ENCODE data around the gene GJB5.

GJB5 gene

GRCh38 chr1:34755961-34756360 is 1.1 kb downstream of the GJB5 start:
- H3K4me3 ChIP-seq (ENCODE audit: low read length, poor library complexity, severe bottlenecking), result no peak overlapping the region
- H3K4me2 ChIP-seq (ENCODE audit: low read depth, low read length, poor library complexity, severe bottlenecking), result no peak overlapping the region
- no peaks in the 10 kb centered on the region for H3K36me3 ChIP-seq (ENCODE audit: insufficient read depth, low read length)
- no peaks in the 10 kb centered on the region for H4K20me1 ChIP-seq (ENCODE audit: insufficient read depth, low read length, poor library complexity, severe bottlenecking)
- no peaks in the 10 kb centered on the region for H3K4me1 ChIP-seq (ENCODE audit: insufficient read depth, low read length, poor library complexity, severe bottlenecking)
- H3K27me3 ChIP-seq (ENCODE audit: insufficient read depth, low read length, poor library complexity, severe bottlenecking), result no peaks in the 10 kb centered on the region
- H3K9ac ChIP-seq (ENCODE audit: low read depth, low read length, poor library complexity, severe bottlenecking), result no peak overlapping the region
- TF ChIP-seq, protein P1, sequence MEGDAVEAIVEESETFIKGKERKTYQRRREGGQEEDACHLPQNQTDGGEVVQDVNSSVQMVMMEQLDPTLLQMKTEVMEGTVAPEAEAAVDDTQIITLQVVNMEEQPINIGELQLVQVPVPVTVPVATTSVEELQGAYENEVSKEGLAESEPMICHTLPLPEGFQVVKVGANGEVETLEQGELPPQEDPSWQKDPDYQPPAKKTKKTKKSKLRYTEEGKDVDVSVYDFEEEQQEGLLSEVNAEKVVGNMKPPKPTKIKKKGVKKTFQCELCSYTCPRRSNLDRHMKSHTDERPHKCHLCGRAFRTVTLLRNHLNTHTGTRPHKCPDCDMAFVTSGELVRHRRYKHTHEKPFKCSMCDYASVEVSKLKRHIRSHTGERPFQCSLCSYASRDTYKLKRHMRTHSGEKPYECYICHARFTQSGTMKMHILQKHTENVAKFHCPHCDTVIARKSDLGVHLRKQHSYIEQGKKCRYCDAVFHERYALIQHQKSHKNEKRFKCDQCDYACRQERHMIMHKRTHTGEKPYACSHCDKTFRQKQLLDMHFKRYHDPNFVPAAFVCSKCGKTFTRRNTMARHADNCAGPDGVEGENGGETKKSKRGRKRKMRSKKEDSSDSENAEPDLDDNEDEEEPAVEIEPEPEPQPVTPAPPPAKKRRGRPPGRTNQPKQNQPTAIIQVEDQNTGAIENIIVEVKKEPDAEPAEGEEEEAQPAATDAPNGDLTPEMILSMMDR (conservative IDR thresholded peaks at IDR 0.05; ENCODE audit: low read length), result no peak
- no peak for TF ChIP-seq EZH2phosphoT487 (IDR thresholded peaks at IDR 0.05; ENCODE audit: borderline replicate concordance)
- no peaks in the 10 kb centered on the region for H3K9me2 ChIP-seq (replicated peaks; ENCODE audit: low read depth, low read length)
- H3K9me3 ChIP-seq (ENCODE audit: insufficient read depth, low read depth, low read length), result no peaks in the 10 kb centered on the region
- no peak overlapping the region for H2AFZ ChIP-seq (ENCODE audit: low read length)
- H3F3A ChIP-seq (ENCODE audit: low read depth), result no peaks in the 10 kb centered on the region
- no peaks in the 10 kb centered on the region for H3K79me2 ChIP-seq (ENCODE audit: insufficient read depth, low read length)

DNA sequence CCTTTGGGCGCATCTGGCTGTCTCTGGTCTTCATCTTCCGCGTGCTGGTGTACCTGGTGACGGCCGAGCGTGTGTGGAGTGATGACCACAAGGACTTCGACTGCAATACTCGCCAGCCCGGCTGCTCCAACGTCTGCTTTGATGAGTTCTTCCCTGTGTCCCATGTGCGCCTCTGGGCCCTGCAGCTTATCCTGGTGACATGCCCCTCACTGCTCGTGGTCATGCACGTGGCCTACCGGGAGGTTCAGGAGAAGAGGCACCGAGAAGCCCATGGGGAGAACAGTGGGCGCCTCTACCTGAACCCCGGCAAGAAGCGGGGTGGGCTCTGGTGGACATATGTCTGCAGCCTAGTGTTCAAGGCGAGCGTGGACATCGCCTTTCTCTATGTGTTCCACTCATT is 2.5 kb downstream of the GJB5 start:
- no peaks in the 10 kb centered on the region for H3K9me2 ChIP-seq (replicated peaks; ENCODE audit: low read depth, low read length)
- no peaks in the 10 kb centered on the region for H3K27me3 ChIP-seq (ENCODE audit: insufficient read depth, low read length, poor library complexity, severe bottlenecking)
- H4K20me1 ChIP-seq (ENCODE audit: insufficient read depth, low read length, poor library complexity, severe bottlenecking), result no peaks in the 10 kb centered on the region
- H3K4me2 ChIP-seq (ENCODE audit: low read depth, low read length, poor library complexity, severe bottlenecking), result no peak overlapping the region
- no peaks in the 10 kb centered on the region for H3F3A ChIP-seq (ENCODE audit: low read depth)
- no peaks in the 10 kb centered on the region for H3K79me2 ChIP-seq (ENCODE audit: insufficient read depth, low read length)
- TF ChIP-seq EZH2phosphoT487 (IDR thresholded peaks at IDR 0.05; ENCODE audit: borderline replicate concordance), result no peak
- TF ChIP-seq, protein P1 (conservative IDR thresholded peaks at IDR 0.05; ENCODE audit: low read length), result no peak
- no peaks in the 10 kb centered on the region for H3K4me1 ChIP-seq (ENCODE audit: insufficient read depth, low read length, poor library complexity, severe bottlenecking)
- H3K9ac ChIP-seq (ENCODE audit: low read depth, low read length, poor library complexity, severe bottlenecking), result no peak overlapping the region
- no peak overlapping the region for H2AFZ ChIP-seq (ENCODE audit: low read length)
- H3K9me3 ChIP-seq (ENCODE audit: insufficient read depth, low read depth, low read length), result no peaks in the 10 kb centered on the region
- no peak overlapping the region for H3K4me3 ChIP-seq (ENCODE audit: low read length, poor library complexity, severe bottlenecking)
- H3K36me3 ChIP-seq (ENCODE audit: insufficient read depth, low read length), result no peaks in the 10 kb centered on the region

GRCh38 chr1:34758751-34759150 is 3.9 kb downstream of the GJB5 start:
- Histone ChIP-seq H3K4me1 (ENCODE audit: insufficient read depth, low read length, poor library complexity, severe bottlenecking) (no peaks in the 10 kb centered on the region), H3K9ac (ENCODE audit: low read depth, low read length, poor library complexity, severe bottlenecking) (no peak overlapping the region), H4K20me1 (ENCODE audit: insufficient read depth, low read length, poor library complexity, severe bottlenecking) (no peaks in the 10 kb centered on the region), H3F3A (ENCODE audit: low read depth) (no peaks in the 10 kb centered on the region), H3K4me2 (ENCODE audit: low read depth, low read length, poor library complexity, severe bottlenecking) (no peak overlapping the region), H3K9me3 (ENCODE audit: insufficient read depth, low read depth, low read length) (no peaks in the 10 kb centered on the region), H2AFZ (ENCODE audit: low read length) (no peak overlapping the region), H3K4me3 (ENCODE audit: low read length, poor library complexity, severe bottlenecking) (no peak overlapping the region), H3K79me2 (ENCODE audit: insufficient read depth, low read length) (no peaks in the 10 kb centered on the region), H3K9me2 (replicated peaks; ENCODE audit: low read depth, low read length) (no peaks in the 10 kb centered on the region), H3K36me3 (ENCODE audit: insufficient read depth, low read length) (no peaks in the 10 kb centered on the region), H3K27me3 (ENCODE audit: insufficient read depth, low read length, poor library complexity, severe bottlenecking) (no peaks in the 10 kb centered on the region)
- TF ChIP-seq, protein P1 (conservative IDR thresholded peaks at IDR 0.05; ENCODE audit: low read length), result no peak
- TF ChIP-seq EZH2phosphoT487 (IDR thresholded peaks at IDR 0.05; ENCODE audit: borderline replicate concordance), result no peak
